RWPE2 (cell line): Measurements from ENCODE around the gene ZBTB21.

Experiments used
- ATAC-seq: fragments of 200-7000 bp; cut with Tn5 transposase; 3 replicates; pipeline ENCODE4 v1.9.1; 2021; ENCODE audit warnings: low read depth
- DNase-seq: peaks from one replicate; pipeline ENCODE4 v3.0.0-alpha.2; 2020; ENCODE audit warnings: low spot score
- H3K27ac ChIP-seq: fragments of 450-650 bp; 2 replicates; pipeline ENCODE4 v1.5.1; 2017; ENCODE audit warnings: mild to moderate bottlenecking; ENCODE audit not compliant: poor library complexity, severe bottlenecking
- H3K27me3 ChIP-seq: fragments of 250-450 bp; sonication (Bioruptor Pico); 2 replicates; pipeline ENCODE4 v1.5.1; 2021; ENCODE audit warnings: mild to moderate bottlenecking, moderate library complexity; ENCODE audit not compliant: insufficient read depth, poor library complexity, severe bottlenecking
- H3K36me3 ChIP-seq: fragments of 250-450 bp; sonication (Bioruptor Pico); 2 replicates; pipeline ENCODE4 v1.5.1; 2020; ENCODE audit warnings: low read depth, mild to moderate bottlenecking, moderate library complexity
- H3K4me1 ChIP-seq: fragments of 250-450 bp; sonication (Bioruptor Pico); 2 replicates; pipeline ENCODE4 v1.5.1; 2021; ENCODE audit warnings: mild to moderate bottlenecking, moderate library complexity; ENCODE audit not compliant: insufficient read depth, poor library complexity, severe bottlenecking
- H3K4me3 ChIP-seq: fragments of 250-450 bp; sonication (Bioruptor Pico); 2 replicates; pipeline ENCODE4 v1.5.1; 2021; ENCODE audit warnings: mild to moderate bottlenecking, moderate library complexity; ENCODE audit not compliant: severe bottlenecking
- H3K9me3 ChIP-seq: fragments of 250-450 bp; sonication (Bioruptor Pico); 2 replicates; pipeline ENCODE4 v1.5.1; 2021; ENCODE audit warnings: mild to moderate bottlenecking, moderate library complexity; ENCODE audit not compliant: severe bottlenecking
- TF ChIP-seq, protein P1 (sequence below): fragments of 450-650 bp; IDR thresholded peaks from one replicate; pipeline ENCODE4 v1.5.1; 2017; ENCODE audit warnings: mild to moderate bottlenecking, moderate library complexity; ENCODE audit not compliant: poor library complexity, severe bottlenecking

ZBTB21 gene

DNA sequence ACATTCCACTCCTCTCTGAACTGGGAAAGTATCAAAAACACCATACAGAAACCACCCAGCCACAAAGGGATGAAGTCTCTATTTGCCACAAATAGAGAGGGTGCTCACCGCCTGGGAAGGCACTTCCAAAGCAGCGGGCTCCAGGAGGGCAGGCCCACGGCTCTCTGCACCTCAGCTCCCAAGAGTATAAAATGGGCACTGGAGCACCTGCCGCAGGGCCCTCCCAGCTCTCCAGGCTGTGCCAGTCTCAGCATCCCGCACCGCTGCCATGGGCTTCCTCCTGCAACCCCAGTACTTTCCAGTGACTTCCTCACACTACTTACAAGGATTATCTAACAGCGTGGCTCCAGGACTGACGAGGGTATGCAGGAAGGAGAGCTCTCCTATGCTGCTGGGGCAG is 70.8 kb downstream of the ZBTB21 start:
- no peaks in the 10 kb centered on the region for H3K9me3 ChIP-seq
- H3K4me1 ChIP-seq = peaks cover 1% of the 10 kb centered on the region
- ATAC-seq = no peak
- H3K27me3 ChIP-seq = no peaks in the 10 kb centered on the region
- H3K4me3 ChIP-seq = no peak overlapping the region
- TF ChIP-seq, protein P1, sequence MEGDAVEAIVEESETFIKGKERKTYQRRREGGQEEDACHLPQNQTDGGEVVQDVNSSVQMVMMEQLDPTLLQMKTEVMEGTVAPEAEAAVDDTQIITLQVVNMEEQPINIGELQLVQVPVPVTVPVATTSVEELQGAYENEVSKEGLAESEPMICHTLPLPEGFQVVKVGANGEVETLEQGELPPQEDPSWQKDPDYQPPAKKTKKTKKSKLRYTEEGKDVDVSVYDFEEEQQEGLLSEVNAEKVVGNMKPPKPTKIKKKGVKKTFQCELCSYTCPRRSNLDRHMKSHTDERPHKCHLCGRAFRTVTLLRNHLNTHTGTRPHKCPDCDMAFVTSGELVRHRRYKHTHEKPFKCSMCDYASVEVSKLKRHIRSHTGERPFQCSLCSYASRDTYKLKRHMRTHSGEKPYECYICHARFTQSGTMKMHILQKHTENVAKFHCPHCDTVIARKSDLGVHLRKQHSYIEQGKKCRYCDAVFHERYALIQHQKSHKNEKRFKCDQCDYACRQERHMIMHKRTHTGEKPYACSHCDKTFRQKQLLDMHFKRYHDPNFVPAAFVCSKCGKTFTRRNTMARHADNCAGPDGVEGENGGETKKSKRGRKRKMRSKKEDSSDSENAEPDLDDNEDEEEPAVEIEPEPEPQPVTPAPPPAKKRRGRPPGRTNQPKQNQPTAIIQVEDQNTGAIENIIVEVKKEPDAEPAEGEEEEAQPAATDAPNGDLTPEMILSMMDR = no peak
- H3K36me3 ChIP-seq = no peaks in the 10 kb centered on the region
- no peak overlapping the region for H3K27ac ChIP-seq
- DNase-seq = no peak
